NCI-H1436 treated with DMSO at 0.1 percent for 48 hours (cell line): ENCODE data around the gene LRIG1.

Source experiments
- DNase-seq: peaks from one replicate; lab custom pipeline; 2025; lab: John Stamatoyannopoulos, UW

Gene LRIG1

DNA sequence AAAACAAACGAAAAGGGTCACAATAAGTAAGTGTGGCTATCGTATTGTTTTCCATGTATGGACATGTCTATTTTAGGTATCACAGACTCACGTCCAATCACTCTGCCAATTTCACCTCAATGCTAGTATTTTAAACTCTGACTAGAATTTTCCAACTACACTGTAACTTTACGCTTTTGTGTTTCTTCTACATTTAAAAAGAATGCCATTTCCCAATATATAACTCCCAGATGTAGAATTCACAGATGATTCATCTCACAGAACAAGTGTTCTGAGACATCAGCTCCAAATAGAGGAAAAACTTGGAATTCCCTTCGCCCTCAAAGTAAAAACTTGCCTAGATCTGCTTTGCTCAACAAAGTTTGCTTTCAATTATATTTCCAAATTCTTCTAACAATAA, 14.2 kb downstream of the LRIG1 start:
- DNase-seq, result no peak

DNA sequence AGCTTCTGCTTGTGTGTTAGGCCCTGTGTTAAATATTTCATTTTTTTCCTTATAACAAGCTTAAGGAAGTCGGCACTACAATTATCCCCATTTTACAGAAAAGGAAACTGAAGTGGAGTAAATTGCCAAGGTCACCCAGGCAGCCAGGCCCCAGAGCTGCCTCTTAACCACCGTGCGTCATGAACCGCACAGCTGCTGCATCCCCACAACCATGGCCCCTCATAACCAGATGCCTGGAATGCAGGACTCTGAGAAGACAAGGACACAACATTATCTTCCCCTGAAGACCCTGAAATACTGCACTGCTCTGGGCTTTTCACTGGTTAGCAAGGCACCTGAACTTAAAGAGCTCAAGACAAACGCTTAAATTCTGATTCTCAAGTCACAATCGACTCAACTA, 14.6 kb downstream of the LRIG1 start:
- no peak for DNase-seq

DNA sequence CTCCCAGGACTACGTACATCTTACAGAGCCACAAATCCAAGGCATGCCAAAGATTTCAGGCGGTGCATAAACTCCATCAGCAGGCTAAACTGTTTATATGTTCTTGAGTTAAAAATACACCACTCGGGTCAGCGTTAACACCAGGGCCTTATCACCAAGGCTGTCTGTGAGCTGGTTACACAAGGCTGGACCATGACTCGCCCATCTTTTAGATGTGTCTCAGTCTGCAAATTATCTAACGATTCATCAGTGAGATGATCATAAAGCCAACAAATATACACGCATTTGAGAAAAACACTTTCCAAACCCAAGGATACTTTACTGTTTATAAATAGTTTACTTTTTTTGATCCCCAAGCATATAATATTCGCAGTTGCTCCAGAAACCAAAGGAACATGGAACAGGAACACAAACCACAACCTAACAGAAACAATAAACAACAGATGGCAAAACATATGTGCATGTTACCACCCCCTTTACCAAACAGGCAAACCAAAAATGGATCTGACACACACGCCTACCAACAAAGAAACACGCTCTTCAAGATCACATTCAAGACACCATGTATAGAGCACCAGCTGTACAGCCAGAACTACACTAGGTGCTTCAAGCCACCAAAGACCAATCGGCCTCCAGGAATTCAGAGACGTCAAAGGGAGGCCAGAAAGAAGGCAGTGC, 15.4 kb downstream of the LRIG1 start:
- no peak for DNase-seq

DNA sequence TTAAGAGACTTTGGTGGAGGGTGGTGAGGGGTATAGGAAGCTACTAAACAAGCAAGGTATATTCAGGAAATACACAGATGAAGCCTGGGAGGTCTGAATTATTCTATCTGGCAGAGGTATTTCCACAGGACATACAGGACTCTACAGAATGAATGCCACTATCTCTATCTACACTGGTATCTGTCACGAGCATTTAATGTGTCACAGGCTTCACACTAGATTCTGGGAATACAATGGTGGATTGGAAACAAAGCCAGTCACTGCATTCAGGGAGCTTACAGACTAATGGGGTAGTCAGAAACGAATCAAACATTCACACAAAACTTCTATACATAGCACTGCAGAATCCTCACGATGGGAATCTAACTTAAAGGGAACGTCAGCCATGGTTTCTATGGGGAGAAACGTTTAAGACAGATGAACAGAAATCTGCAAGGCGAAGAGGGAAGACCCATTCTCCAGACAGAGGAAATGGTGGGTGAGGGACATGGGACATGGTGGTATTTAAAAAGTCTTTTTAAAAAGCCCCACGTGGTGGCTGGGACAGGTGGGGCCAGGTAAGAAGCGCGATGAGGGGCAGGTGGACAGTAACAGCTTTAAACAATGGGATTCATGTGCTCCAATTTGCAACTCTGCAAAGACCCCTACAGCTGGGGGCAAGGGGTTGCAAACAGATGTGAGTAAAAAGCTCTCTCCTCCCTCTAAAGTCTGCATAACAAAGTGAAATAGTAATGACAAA, 16.5 kb downstream of the LRIG1 start:
- DNase-seq, result no peak

DNA sequence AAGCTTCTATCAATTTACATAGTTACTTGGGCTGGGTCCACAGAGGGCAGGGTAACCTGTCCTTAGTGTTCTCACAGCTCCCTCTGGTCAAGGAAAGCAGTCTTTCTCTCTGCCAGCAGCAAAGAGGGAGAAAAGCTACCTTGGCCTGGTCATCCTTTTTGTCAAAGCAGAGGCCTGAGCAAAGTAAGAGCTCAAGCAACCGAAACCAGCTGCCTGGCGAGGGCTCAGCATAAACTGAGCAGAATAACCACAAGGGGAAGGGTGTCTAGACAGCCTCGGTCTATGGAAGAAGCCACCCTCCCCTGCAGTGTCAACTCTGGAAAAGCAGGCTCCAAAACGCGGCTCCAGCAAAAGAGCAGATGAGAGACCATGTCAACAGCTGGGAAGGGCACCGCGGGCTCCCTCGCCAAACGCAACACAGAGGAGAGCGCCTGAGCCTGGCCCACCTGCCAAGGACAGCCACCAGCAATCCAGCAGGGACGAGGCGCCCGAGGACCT, 17.4 kb downstream of the LRIG1 start:
- DNase-seq, result no peak

DNA sequence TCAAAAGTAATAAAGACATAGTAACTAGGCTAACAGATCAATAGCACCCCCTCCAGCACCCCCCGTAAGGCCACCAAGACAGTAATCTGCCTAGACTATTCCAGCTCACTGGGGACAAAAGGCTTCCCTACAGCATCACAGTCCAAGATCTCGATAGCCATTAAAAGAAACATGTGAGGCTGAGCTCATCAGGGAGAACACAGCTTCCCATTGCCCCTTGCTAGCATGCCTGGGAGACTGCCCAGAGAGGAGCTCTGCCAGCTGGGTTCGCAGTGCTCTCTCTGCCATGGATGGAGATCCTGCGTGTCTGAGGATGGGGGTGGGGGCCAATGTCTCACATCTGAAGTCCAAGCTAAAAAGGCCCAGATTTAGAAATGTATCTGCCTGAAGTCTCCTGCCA, 17.8 kb downstream of the LRIG1 start:
- DNase-seq, result no peak

DNA sequence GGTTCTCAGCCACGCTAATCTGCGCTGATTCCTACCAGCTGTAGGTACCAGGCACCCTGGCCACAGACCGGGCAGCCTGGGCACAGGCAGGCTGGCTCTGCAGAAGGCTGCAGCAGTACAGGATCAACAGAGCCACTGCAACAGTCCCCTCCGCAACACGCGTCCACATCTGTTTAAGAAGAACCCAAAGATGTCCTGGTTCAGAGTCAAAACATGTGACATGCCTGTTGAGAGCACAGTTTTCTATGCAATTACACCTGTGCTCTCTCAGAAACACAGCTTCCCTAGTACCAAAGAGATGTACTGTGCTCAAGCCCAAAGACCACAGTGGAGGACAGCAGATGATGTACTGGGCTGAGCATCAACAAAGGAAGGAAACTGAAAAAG, 18.8 kb downstream of the LRIG1 start:
- DNase-seq, result no peak

DNA sequence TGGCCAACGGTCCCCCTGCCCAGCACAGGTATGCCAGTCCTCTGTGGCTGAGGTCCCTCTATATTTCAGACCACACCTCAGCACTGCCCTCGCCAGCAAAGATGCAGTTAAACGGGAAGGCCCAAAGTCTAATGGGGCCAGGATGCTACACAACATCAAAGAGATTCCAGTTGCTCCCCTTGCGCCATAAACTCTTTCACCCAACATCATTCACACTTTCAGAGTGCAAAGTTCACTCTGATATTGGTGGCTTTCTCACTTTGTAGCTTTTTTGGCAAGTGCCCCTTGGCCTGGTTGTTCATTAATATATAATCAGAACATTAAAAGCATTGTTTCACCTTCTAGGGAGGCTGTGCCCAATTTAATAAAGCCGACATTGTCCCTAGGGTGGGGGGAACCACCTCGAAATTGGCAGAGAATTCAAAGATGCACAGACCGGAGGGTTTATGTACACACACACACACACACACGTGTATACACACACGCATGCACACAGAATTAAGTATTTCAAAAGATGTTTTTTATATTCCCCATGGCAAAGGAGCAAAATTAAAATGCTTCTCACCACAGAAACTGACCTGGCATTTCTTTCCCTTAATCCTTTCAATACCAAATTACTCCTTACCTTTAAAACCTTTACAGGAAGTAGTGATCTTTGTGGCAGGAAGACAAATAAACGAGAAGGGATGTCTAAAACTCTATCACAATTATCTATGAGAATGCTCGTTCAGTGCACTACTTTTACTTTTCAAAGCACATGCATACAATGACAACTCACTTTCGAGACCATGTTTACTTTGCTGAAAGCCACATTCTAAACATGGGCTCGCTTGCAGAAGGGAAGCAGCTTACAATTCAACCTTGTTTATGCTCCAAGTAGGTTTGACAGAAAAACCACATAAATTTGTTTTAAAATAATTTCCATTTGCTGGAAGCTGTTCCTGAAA, 19.5 kb downstream of the LRIG1 start:
- DNase-seq, result no peak

DNA sequence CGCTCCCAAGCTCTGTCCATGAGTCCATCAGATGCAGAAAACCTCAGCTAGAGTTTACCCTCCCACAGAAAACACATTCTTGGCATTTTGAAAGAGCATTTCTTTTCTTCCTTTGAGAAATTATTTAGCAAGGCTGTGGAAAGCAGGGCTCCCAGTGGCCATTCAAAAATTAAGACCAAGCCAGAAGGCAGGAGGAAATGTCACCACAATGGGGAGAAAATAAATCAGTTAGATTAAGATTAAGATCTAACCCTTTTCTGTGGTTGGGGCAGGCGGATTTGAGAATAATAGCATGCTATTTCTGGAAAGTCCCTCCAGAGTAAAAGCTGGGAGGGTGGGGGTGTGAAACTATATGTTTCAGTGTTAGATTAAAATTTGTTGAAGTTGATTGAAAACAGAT, 20.2 kb downstream of the LRIG1 start:
- DNase-seq, result no peak

DNA sequence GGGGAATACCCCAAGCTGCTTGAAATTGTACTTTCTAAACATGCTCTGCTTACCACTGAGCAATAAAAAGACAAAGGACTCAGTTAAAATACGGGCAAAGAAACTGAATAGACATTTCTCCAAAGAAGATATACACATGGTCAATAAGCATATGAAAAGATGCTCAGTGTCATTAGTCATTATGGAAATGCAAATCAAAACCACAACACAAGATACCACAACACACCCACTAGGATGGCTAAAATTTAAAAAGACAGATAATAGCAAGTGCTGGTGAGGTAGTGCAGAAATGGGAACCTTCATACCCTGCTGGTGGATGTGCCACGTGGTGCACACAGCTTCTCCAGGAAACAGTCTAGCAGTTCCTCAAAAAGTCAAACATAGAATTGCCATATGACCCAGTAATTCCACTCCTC, 21.3 kb downstream of the LRIG1 start:
- no peak for DNase-seq

DNA sequence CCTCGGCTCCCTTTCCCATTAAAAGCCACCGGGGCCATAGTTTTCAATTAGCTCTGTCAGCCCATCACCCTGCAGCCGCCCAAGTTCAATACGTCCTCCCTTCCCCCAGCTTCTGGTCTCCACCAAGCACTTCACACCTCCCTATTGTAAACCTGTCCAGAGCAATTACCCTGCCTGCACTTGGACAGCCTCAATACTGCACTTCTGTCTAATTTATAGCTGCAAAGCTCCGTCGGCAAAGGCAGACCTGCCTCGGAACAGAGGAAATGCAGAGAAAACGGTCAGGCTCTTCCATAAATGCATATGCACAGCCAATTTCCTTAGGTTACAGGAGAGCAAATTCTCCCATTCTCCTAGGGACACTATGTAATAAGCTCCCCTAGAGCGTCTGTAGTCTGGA, 21.9 kb downstream of the LRIG1 start:
- no peak for DNase-seq

DNA sequence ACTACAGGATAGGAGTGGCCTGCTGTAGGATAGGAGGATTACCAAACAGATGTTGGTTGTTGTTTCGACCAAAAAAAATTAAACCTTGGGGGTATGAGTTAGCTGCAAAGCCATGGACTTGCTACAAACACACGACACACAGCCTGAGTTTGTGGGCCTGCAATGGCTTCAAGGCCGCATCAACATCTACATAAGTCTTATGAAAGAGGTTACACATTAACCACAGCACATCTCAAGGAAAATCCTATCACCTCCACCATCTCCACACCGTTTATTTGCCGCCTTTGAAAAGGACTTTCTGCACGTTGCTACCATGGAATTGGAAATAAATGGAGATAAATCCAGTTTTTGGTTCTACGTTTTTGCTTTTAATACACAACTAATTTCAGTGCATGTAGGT, 23.0 kb downstream of the LRIG1 start:
- DNase-seq, result no peak

DNA sequence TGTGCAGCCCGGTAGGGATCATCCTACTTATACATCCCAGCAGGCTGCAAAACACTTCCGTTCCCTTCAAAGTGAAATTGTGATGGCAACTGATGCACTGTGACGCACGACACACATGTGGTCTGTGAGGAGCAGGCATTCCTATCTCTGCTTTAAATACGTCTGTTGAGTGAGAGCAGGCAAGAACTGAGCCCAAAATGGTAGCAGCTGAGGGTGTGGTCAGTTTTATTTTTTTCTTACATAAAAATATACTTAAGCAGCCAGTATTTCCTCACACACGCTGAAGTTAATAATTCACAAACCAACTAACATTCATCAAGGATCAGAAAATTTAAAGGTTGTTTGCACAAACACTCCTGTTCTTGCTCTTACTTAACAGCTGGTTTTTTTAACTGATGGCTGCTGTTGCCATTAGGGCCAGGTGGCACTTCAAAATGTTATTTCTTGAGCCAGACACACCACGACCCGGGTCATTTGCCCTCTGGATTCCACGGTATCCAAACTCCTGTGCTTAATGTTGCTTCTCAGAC, 23.9 kb downstream of the LRIG1 start:
- DNase-seq, result no peak

DNA sequence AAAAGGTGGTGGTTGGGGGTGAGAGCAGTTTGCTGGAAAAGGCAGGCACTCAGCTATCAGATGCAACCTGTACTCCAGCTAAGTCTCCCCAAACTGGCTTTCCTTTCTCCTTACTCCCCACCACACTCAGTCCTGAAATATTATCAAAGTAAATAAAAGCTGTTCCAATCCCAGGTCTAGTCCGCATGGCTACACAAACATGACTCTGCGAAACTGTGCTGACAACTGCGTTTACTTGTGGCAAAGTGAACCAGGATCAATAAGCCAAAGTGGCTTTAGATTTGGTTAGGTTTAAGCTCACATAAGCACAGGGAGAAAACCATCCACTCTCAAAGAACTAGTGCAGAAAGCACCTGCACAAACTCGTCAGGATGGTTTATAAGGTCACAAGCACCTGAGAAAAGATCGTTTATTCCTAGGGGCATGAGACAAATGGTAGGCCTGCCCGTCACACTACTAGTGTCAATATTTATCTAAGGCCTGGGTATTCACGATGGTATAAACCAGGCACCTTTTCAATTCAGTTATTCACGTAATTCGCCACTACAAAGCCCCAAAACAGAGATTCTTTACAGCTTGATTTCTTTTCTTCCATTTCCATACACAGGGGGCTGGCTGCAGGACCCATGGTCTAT, 25.3 kb downstream of the LRIG1 start:
- no peak for DNase-seq

DNA sequence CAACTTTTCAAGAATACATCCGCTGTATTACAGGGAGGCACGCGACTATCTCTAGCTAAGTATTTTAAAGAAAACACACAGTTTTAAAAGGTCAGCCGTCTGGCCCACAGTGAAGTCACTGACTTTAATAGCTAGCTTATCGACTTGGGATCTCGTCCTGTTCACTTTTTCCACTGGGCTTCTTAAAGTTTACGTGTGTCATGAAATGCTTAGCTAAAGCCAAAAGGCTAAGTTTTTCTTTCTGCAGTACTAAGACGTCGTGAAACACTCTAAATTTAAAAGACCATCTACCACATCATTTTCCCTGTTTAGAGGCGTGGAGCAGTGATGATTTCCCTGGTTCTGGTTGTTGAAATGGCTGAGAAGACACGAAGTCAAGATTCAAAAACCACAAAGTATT, 27.1 kb downstream of the LRIG1 start:
- no peak for DNase-seq

DNA sequence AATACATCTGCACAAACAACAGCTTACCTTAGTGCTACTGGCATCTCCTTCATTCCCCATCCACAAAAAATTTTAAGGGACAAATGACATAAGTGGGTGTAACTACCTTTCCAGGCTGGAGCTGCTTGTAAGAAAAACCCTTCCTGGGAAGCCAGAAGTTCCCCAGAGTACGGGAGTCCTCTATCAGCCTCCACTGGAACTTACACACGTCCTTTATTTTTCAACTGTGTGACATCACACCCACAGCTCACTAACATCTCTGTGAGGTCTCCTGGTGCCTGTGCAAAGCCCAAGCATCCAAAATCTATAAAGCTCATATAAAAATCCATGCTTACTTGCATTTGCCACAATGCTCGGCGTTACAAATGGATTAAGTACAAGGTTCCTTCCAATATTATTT, 27.6 kb downstream of the LRIG1 start:
- no peak for DNase-seq

DNA sequence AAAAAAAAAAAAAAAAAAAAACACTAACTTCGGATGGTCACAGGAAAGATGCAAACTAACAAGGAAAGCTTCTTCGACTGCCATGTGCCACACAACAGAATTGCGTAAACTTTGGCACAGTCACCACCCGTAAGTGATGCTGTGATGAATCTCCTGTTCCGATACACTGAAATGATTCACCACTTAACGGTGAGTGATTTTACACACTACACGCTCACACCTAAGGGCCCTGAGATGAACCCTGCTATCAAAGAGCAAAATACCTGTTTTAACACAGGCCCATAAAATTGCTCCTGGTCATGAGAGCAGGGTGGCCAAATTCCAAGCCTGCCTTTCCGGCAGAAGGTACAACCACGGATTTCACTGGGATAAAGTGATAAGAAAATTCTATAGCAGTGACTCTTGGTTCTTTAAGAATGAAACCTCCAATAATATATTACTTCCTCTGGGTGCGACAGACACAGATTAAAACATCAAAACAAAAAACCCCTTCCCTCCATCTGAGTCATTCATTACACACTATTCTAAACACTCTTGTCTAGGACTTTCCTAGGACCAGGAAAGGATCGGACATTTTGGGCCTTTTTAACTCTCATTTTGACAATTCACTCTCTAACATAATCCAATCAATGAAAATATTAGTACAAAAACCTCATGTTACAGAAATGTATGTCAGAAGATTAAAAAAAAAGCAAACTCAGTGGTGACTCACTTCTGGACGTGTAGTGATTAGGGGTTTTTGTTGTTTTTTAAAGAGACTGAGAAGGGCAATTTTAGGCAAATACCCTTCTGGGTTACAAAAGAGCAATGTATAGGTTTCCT, 28.3 kb downstream of the LRIG1 start:
- no peak for DNase-seq

DNA sequence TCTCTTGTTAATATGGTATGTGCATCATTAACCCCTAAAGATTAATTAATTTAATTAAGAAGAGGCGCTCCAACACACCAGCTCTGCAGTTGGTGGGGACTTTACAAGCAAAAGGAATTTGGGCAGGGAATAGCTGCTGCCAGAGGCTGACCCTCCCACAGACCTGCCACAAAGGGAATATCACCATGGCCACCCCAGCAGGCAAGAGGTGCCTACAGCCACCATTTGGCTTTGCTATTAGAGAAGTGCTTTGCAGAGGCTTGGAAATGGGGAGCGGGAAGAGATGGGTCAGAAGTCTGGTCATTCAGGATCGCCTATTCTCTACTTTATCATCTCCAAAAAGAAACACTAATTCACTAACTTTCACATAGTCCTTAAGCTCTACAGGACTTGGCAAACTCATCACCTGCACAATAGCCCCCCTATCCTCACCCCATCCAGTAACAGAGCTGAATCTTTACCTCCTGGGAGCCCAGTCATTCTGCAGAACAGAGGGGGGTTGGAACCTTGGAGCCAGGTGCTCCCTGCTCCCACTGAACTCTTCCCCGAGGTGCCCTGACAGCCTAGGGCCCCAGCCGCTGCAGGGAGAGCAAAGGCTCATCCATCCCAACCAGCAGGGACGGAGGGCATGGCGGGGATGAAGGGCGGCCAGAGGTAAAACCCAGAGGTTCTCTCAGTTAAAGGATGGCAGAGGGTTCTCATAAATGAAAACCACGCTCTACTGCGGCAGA, 29.7 kb downstream of the LRIG1 start:
- no peak for DNase-seq

DNA sequence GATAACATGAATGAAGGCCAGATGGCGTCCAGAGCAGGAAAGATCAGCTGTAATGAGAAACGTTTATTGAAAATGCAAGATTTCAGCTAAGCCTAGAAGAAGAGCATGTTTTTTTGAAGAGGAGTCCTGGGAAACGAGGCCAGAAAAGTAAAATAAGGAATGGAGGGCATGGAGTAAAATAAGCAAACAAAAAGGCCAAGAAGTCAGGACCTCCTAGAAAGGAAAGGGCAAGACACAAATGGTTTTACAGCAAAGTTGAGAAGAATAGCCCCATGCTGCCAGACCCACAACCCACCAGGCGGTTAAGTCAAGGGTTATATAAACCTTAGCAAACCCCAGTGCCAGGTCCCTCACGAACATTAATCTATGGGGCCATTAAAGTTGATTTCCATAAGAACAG, 30.5 kb downstream of the LRIG1 start:
- no peak for DNase-seq

DNA sequence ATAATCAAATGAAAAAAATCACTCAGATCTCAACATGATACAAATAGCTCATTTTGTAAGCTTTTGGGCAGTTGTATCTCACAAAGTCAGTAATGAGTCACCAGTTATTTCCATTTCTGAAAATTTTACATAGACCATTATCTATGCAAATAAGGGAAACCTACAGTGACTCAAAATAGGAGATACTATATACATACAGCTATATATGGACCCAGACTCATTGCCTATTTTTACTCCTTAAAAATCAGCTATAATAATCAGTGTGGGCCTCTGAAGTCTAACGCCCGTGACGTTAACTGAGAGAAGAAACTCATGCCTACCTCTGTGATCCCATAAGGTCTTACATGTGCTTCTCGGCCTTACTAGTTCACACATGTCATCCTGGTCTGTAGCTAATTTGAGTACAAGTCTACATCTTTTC, 31.6 kb downstream of the LRIG1 start:
- no peak for DNase-seq
